Endothelial cell of umbilical vein (primary cell): ENCODE data around the gene ANO6.

ENCODE experiments used
- EZH2 ChIP-seq: IDR thresholded peaks from 2 replicates; pipeline ENCODE4 v1.6.1; 2012; ENCODE audit warnings: borderline replicate concordance, low read depth, mild to moderate bottlenecking, moderate library complexity, low read length, inconsistent platforms; ENCODE audit not compliant: severe bottlenecking
- POLR2A ChIP-seq: IDR thresholded peaks from 2 replicates; pipeline ENCODE4 v1.6.1; 2012; ENCODE audit warnings: low read depth, mild to moderate bottlenecking, control low read depth, low read length
- POLR2AphosphoS5 ChIP-seq: IDR thresholded peaks from 2 replicates; pipeline ENCODE4 v1.6.1; 2012; ENCODE audit warnings: low read depth, mild to moderate bottlenecking, control low read depth, low read length, moderate library complexity; ENCODE audit not compliant: insufficient read depth
- TF ChIP-seq, protein P1 (sequence below), 2 donors: IDR thresholded peaks; 1 replicate in 1 of 2; 2 replicates in 1 of 2; pipeline ENCODE4 v1.5.1; 2011; ENCODE audit warnings: low read length in 2 of 2, mild to moderate bottlenecking in 2 of 2, moderate library complexity in 2 of 2, control low read depth in 1 of 2, inconsistent platforms in 1 of 2, low read depth in 1 of 2; ENCODE audit not compliant: insufficient read depth in 1 of 2; ENCODE audit errors: extremely low read depth in 1 of 2

DNA sequence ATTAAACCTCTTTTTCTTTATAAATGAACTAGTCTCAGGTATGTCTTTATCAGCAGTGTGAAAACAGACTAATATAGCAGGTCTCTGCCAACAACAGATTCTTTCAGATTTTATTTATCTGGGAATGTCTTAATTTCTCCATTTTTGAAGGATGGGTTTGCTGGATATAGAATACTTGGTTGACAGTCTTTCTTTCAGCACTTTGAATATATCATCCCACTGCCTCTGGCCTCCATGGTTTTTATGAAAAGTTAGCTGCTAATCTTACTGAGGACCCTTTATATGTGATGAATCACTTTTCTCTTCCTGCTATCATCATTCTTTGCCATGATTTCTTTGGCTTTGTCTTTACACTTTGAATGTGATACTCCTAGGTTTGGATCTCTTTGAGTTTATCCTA is 148.0 kb downstream of the ANO6 start:
- TF ChIP-seq, protein P1, sequence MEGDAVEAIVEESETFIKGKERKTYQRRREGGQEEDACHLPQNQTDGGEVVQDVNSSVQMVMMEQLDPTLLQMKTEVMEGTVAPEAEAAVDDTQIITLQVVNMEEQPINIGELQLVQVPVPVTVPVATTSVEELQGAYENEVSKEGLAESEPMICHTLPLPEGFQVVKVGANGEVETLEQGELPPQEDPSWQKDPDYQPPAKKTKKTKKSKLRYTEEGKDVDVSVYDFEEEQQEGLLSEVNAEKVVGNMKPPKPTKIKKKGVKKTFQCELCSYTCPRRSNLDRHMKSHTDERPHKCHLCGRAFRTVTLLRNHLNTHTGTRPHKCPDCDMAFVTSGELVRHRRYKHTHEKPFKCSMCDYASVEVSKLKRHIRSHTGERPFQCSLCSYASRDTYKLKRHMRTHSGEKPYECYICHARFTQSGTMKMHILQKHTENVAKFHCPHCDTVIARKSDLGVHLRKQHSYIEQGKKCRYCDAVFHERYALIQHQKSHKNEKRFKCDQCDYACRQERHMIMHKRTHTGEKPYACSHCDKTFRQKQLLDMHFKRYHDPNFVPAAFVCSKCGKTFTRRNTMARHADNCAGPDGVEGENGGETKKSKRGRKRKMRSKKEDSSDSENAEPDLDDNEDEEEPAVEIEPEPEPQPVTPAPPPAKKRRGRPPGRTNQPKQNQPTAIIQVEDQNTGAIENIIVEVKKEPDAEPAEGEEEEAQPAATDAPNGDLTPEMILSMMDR (IDR thresholded peaks at IDR 0.05; ENCODE audit: extremely low read depth in 1 of 2, insufficient read depth in 1 of 2, low read depth in 1 of 2, low read length in 2 of 2): no peak
- no peak for TF ChIP-seq EZH2
- no peak for TF ChIP-seq POLR2A
- TF ChIP-seq POLR2AphosphoS5: no peak
